ENCODE measurements around the gene JUP.

- TF ChIP-seq EZH2 (IDR thresholded peaks at IDR 0.05) (no peak), EZH2phosphoT487 (IDR thresholded peaks at IDR 0.05) (no peak), CTCF (IDR thresholded peaks at IDR 0.05) (no peak)
Measured at GRCh38 chr17:41816637-41817320, 30.3 kb upstream of the JUP start.
